ENCODE measurements around the gene ITGA11.

- TF ChIP-seq, protein P1, sequence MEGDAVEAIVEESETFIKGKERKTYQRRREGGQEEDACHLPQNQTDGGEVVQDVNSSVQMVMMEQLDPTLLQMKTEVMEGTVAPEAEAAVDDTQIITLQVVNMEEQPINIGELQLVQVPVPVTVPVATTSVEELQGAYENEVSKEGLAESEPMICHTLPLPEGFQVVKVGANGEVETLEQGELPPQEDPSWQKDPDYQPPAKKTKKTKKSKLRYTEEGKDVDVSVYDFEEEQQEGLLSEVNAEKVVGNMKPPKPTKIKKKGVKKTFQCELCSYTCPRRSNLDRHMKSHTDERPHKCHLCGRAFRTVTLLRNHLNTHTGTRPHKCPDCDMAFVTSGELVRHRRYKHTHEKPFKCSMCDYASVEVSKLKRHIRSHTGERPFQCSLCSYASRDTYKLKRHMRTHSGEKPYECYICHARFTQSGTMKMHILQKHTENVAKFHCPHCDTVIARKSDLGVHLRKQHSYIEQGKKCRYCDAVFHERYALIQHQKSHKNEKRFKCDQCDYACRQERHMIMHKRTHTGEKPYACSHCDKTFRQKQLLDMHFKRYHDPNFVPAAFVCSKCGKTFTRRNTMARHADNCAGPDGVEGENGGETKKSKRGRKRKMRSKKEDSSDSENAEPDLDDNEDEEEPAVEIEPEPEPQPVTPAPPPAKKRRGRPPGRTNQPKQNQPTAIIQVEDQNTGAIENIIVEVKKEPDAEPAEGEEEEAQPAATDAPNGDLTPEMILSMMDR (IDR thresholded peaks at IDR 0.05) = no peak
- no peak for TF ChIP-seq EP300 (IDR thresholded peaks at IDR 0.05)
These were observed 155.3 kb downstream of the ITGA11 start for GRCh38 chr15:68276668-68277067.

Data from ovary (tissue), 3 donors.